Left lobe of liver (tissue), 2 donors: Measurements from ENCODE around the gene SCG2. TPM values are rescaled to one million over a fixed set of nuclear protein-coding genes. Genes with fewer than 3 reads are reported as not detected.

Experiments
- ATAC-seq: fragments of 200-7000 bp; cut with Tn5 transposase; one replicate; pipeline ENCODE4 v1.9.1; 2020; ENCODE audit warnings: mild to moderate bottlenecking, moderate library complexity
- DNase-seq: peaks from one replicate; pipeline ENCODE4 v3.0.0-alpha.2; 2020; ENCODE audit warnings: low spot score
- total RNA-seq: library from RNA; stranded (reverse); gene quantifications from one replicate; pipeline ENCODE4 v1.2.1, GENCODE V29; 2021
- donor health status: DM: no; HTN: no; CAD: no; lungs with moderate emphysema.
- donor health status: DM: no; HTN: yes; CAD: no.

SCG2 gene, protein sequence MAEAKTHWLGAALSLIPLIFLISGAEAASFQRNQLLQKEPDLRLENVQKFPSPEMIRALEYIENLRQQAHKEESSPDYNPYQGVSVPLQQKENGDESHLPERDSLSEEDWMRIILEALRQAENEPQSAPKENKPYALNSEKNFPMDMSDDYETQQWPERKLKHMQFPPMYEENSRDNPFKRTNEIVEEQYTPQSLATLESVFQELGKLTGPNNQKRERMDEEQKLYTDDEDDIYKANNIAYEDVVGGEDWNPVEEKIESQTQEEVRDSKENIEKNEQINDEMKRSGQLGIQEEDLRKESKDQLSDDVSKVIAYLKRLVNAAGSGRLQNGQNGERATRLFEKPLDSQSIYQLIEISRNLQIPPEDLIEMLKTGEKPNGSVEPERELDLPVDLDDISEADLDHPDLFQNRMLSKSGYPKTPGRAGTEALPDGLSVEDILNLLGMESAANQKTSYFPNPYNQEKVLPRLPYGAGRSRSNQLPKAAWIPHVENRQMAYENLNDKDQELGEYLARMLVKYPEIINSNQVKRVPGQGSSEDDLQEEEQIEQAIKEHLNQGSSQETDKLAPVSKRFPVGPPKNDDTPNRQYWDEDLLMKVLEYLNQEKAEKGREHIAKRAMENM
- not detected for total RNA-seq

GRCh38 chr2:223601932-223602666 is at the start of gene SCG2:
Gene SCG2 (minus strand): TSS chr2:223602361. CDS start chr2:223599282, 3,079 bp downstream.
- DNase-seq (peak; percentile 51), ATAC-seq (peak; percentile 95)

DNA sequence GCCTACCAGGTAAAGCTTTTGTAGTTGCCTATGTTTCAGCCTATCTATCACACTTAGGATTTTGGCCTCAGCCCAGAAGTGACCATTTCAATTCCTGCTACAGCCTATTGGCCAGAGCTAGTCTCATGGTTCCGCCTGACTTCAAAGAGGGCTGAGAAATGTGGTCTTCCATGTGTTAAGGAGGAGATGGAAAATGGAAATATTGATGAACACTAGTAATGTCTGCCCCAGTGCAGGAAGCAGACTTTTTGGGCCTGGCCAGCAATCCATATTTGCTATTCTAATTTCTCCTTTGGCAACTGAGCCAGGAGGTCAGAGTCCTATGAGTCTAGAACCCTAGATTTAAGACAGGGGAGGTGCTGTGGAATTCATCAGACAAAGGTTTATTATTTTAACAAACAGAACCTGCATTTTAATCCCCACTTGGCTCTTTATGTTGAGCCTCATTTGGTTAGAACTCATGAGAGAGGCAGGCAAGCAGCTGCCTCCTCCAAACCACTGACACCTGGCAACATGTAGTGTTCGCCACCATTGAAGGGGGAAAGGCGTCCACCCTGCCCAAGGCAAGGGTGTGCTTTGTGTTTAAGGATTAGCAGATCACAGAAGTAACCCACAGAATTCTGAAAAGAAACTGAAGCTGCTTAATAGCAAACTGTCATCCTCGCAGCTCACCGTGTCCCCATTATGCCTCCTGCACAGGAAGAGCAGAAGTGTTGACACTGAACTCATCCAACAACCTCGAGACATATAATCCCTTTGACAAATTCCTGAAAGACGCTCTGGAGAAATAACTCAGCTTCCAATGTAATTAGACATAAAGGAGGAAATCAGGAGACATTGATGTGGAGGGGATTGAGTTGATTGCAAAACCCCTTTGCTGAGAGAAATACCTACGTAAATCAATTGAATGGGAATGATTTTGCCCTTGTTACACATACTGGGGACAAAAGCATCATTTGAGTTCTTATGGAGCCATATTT is 47.7 kb upstream of the SCG2 start:
- no peak for DNase-seq
- no peak for ATAC-seq

DNA sequence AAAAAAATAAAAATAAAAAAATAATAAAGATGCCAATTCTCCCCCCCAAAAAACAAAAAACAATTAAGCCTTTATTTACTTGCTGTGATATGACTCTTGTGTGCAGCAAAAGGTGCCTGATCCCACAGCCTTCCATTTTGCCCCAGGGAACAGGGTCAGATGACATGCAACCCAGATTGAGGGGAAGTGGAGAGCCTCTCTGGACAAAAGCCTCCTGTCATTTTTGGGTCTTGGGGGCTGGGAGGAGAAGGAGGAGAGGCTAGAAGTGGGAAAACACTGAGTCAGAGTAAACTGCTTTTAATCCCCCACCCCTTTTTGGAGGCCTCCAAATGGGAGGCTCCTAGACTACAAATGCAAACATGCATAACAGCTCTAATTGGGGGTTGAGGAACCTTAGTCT is 46.6 kb upstream of the SCG2 start:
- no peak for ATAC-seq

DNA sequence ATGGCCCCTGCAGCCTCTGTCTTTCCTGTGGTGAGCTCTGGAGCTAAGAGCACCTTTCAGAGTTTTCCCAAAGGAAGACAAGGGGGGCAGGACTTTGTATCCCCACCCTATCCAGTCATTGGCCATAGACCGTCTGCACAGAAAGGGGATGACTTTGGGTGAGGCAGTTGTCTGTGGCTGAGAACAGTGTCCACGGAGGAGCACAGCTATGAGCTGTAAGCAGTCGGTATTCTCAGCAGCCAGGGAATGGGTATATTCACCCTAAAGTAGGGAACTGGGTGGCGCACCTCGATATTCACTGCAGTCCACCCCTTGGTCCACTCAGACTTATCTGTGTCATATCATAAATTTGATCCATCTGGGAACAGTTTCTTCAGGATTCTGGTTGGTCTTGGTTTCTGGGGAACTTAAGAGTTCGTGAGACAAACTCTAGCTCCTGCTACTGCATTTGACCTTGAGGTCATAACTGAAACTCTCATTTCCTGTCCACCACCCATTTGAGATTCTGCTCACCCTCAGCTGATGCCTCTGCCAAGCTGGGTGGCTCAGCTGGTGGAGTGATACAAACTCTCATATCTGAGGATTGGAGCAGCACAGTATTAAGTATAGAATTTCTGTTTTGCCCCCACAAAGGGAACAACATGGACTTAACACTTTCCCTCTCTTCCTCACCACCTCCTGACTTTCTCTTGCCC is 45.2 kb upstream of the SCG2 start:
- DNase-seq: no peak
- ATAC-seq: no peak

More for the DNA sequence above, 46.6 kb upstream of the SCG2 start:
- DNase-seq: no peak

GRCh38 chr2:223644136-223644535 is 42.0 kb upstream of the SCG2 start:
- DNase-seq (no peak), ATAC-seq (no peak)

- ATAC-seq: no peak
Measured at GRCh38 chr2:223643309-223643708, 41.1 kb upstream of the SCG2 start.

DNA sequence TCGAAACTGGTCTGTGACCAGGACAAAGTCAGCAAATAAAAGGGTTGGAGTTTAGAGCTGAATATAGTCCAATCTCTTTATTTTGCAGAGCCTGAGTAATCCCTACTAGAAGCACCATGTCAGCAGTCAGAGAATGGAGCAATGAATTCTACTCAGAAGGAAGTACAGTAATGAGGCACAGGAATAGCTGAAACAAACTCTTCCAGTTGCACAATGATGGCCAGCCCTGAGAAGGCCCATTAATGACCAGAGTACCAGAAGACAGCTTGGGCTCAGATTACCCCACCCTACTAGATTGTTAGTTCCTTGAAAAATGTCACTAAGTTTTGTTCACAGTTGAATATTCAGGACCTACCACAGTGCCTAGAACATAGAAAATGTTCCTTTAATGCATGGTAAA is 40.3 kb upstream of the SCG2 start:
- peak; percentile 18 for ATAC-seq
- DNase-seq: no peak

More at GRCh38 chr2:223643309-223643708, 41.1 kb upstream of the SCG2 start:
- DNase-seq: no peak

DNA sequence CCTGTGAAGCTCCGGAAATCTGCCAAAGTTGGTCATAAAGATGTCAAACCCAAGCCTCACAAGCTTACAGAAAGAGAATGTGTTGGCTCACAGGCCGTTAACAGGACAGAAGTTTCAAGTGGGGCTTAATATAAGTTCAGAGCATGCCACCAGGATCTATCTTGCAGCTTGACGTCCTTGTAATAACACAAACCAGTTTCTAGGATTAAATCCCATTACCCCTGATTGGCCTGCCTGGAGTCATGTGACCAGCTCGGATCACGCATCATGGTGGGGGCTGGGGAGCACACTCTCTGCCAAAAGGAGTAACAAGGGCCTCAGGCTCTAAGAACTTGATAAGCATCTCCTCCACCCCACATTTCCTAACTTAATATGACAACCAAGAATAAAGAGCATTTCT is 38.9 kb upstream of the SCG2 start:
- DNase-seq: no peak
- ATAC-seq: no peak

- DNase-seq (no peak), ATAC-seq (no peak)
Measured at GRCh38 chr2:223635080-223635479, 32.9 kb upstream of the SCG2 start.

- DNase-seq (no peak), ATAC-seq (no peak)
Measured at GRCh38 chr2:223634238-223634637, 32.1 kb upstream of the SCG2 start.

- ATAC-seq: no peak
- DNase-seq: no peak
Measured at GRCh38 chr2:223633656-223634055, 31.5 kb upstream of the SCG2 start.

DNA sequence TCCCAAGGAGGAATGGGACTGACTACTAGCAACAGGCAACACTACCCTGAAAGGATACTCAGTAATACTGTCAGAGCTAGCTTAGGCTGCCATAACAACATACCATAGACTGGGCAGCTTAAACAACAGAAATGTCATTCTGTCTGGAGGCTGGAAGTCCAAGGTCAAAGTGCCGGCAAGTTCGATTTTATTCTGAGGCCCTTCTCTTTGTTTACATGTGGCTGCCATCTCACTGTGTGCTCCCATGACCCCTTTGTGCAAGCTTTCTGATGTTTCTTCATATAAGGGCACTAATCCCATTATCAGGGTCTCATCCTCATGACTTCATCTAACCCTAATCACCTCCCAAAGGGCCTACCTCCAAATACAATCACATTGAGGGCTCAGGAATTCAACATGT is 30.7 kb upstream of the SCG2 start:
- ATAC-seq (no peak), DNase-seq (no peak)

GRCh38 chr2:223626716-223627115 is 24.6 kb upstream of the SCG2 start:
- DNase-seq: no peak
- no peak for ATAC-seq

- ATAC-seq: no peak
- no peak for DNase-seq
Measured at GRCh38 chr2:223625652-223626051, 23.5 kb upstream of the SCG2 start.

GRCh38 chr2:223621901-223622300 is 19.7 kb upstream of the SCG2 start:
- ATAC-seq: no peak
- no peak for DNase-seq

- DNase-seq: no peak
- no peak for ATAC-seq
Measured at GRCh38 chr2:223619486-223620129, 17.4 kb upstream of the SCG2 start.

- DNase-seq: no peak
- ATAC-seq: no peak
Measured at GRCh38 chr2:223618172-223619035, 16.2 kb upstream of the SCG2 start.

GRCh38 chr2:223614534-223614933 is 12.4 kb upstream of the SCG2 start:
- ATAC-seq (no peak), DNase-seq (no peak)
